SK-N-SH (cell line): ENCODE results near the gene OR5A1. TPM values are rescaled to one million over a fixed set of nuclear protein-coding genes. Genes with fewer than 3 reads are reported as not detected.

Experiments
- CTCF ChIA-PET: fragments of 300-600, 350-600 bp; formaldehyde crosslinking; extraction: SDS; loops from one replicate; lab custom pipeline; 2021; lab: Yijun Ruan, JAX
- POLR2A ChIA-PET: fragments of 350-600 bp; sonication (Branson Sonifier 250); formaldehyde crosslinking; extraction: SDS; loops from one replicate; lab custom pipeline; 2020; ENCODE audit warnings: antibody characterized with exemption, inconsistent platforms; lab: Yijun Ruan, JAX
- DNase-seq: peaks from one replicate; pipeline ENCODE4 v3.0.0; 2012
- H2AFZ ChIP-seq: fragments of 200-600 bp; sonication (generic); 2 replicates; pipeline ENCODE4 v1.8.1; 2016; ENCODE audit warnings: antibody characterized with exemption, mild to moderate bottlenecking, low read depth
- H3F3A ChIP-seq: fragments of 200-600 bp; sonication (generic); replicated peaks from 2 replicates; pipeline ENCODE3; 2016; ENCODE audit warnings: antibody characterized with exemption, mild to moderate bottlenecking; ENCODE audit not compliant: insufficient read depth
- H3K27ac ChIP-seq, 2 experiments: fragments of 200-500 bp in 1 of 2; fragments of 200-600 bp in 1 of 2; sonication (Bioruptor generic) in 1 of 2; sonication (generic), shearing (Covaris generic) in 1 of 2; 2 replicates each; pipeline versions ENCODE4 v1.5.1 to v1.6.1; 2014 to 2016; ENCODE audit warnings: low read depth in 2 of 2, inconsistent platforms in 1 of 2, low read length in 1 of 2, mild to moderate bottlenecking in 1 of 2, mixed read lengths in 1 of 2
- H3K27me3 ChIP-seq: fragments of 200-600 bp; sonication (generic), shearing (Covaris generic); 2 replicates; pipeline ENCODE4 v1.6.1; 2016; ENCODE audit warnings: mixed run types; ENCODE audit not compliant: insufficient read depth
- H3K36me3 ChIP-seq, 2 experiments: fragments of 200-500 bp in 1 of 2; fragments of 200-600 bp in 1 of 2; sonication (Bioruptor generic) in 1 of 2; sonication (generic) in 1 of 2; replicated peaks in 1 of 2; 2 replicates each; pipeline versions ENCODE3 to v1.5.1; 2014 to 2016; ENCODE audit warnings: low read length in 1 of 2, mild to moderate bottlenecking in 1 of 2; ENCODE audit not compliant: insufficient read depth in 2 of 2, control insufficient read depth in 1 of 2
- H3K4me1 ChIP-seq, 2 experiments: fragments of 200-500 bp in 1 of 2; fragments of 200-600 bp in 1 of 2; sonication (Bioruptor generic) in 1 of 2; sonication (generic), shearing (Covaris generic) in 1 of 2; 2 replicates each; pipeline versions ENCODE4 v1.5.1 to v1.6.1; 2014 to 2016; ENCODE audit warnings: low read depth in 1 of 2, low read length in 1 of 2, mixed run types in 1 of 2; ENCODE audit not compliant: insufficient read depth in 2 of 2, control insufficient read depth in 1 of 2
- H3K4me2 ChIP-seq: fragments of 200-600 bp; sonication (generic), shearing (Covaris generic); 2 replicates; pipeline ENCODE4 v1.6.1; 2017; ENCODE audit warnings: mixed run types
- H3K4me3 ChIP-seq, 2 experiments: fragments of 200-500 bp in 1 of 2; fragments of 200-600 bp in 1 of 2; sonication (Bioruptor generic) in 1 of 2; sonication (generic), shearing (Covaris generic) in 1 of 2; 2 replicates each; pipeline versions ENCODE4 v1.5.1 to v1.8.1; 2014 to 2016; ENCODE audit warnings: low read depth in 2 of 2, inconsistent platforms in 1 of 2, low read length in 1 of 2, mild to moderate bottlenecking in 1 of 2, mixed read lengths in 1 of 2, moderate library complexity in 1 of 2
- H3K79me2 ChIP-seq: fragments of 200-600 bp; sonication (generic); 2 replicates; pipeline ENCODE4 v1.8.1; 2017; ENCODE audit warnings: mild to moderate bottlenecking; ENCODE audit not compliant: insufficient read depth
- H3K9ac ChIP-seq: fragments of 200-600 bp; sonication (generic); 2 replicates; pipeline ENCODE4 v1.6.1; 2017; ENCODE audit warnings: mixed run types
- H3K9me2 ChIP-seq: fragments of 200-600 bp; sonication (generic); 2 replicates; pipeline ENCODE4 v1.6.1; 2017; ENCODE audit warnings: mixed run types
- H3K9me3 ChIP-seq: fragments of 200-600 bp; sonication (generic); 2 replicates; pipeline ENCODE4 v1.6.1; 2017; ENCODE audit warnings: mixed run types, mild to moderate bottlenecking, moderate library complexity
- H4K20me1 ChIP-seq: fragments of 200-600 bp; sonication (generic); 2 replicates; pipeline ENCODE4 v1.6.1; 2017; ENCODE audit warnings: mild to moderate bottlenecking, mixed run types; ENCODE audit not compliant: insufficient read depth
- FOXJ3 ChIP-seq: sonication (generic); formaldehyde crosslinking; IDR thresholded peaks from 2 replicates; pipeline ENCODE4 v1.5.1; 2020; ENCODE audit warnings: mild to moderate bottlenecking, missing genetic modification reagents
- FOXM1 ChIP-seq: IDR thresholded peaks from 2 replicates; pipeline ENCODE4 v1.4.0; 2012; ENCODE audit warnings: low read depth, mild to moderate bottlenecking
- GATA2 ChIP-seq: sonication (generic); formaldehyde crosslinking; IDR thresholded peaks from 2 replicates; pipeline ENCODE4 v1.5.0; 2020; ENCODE audit warnings: mild to moderate bottlenecking, missing genetic modification reagents
- JUND ChIP-seq: IDR thresholded peaks from 2 replicates; pipeline ENCODE4 v1.4.0; 2012
- MAX ChIP-seq: IDR thresholded peaks from 2 replicates; pipeline ENCODE4 v1.4.0; 2012; ENCODE audit warnings: low read depth
- REST ChIP-seq: IDR thresholded peaks from 2 replicates; pipeline ENCODE4 v1.6.1; 2012; ENCODE audit warnings: mild to moderate bottlenecking, low read depth, low read length, moderate library complexity
- SIN3A ChIP-seq: IDR thresholded peaks from 2 replicates; pipeline ENCODE4 v1.6.1; 2012; ENCODE audit warnings: low read depth, mild to moderate bottlenecking, low read length, moderate library complexity, borderline replicate concordance
- TAF1 ChIP-seq: IDR thresholded peaks from 2 replicates; pipeline ENCODE4 v1.6.1; 2012; ENCODE audit warnings: low read depth, mild to moderate bottlenecking, low read length, moderate library complexity, borderline replicate concordance
- TCF12 ChIP-seq: IDR thresholded peaks from 2 replicates; pipeline ENCODE4 v1.4.0; 2012
- TEAD4 ChIP-seq: IDR thresholded peaks from 2 replicates; pipeline ENCODE4 v1.4.0; 2012; ENCODE audit warnings: mild to moderate bottlenecking, borderline replicate concordance; ENCODE audit not compliant: insufficient read depth
- USF2 ChIP-seq: fragments of 150-350 bp; IDR thresholded peaks from 2 replicates; pipeline ENCODE4 v1.6.1; 2017; ENCODE audit warnings: antibody characterized with exemption, low read length, low read depth, borderline replicate concordance
- WGBS: methylation state at CpG from one replicate; pipeline ENCODE4 v1.1.6; 2017; ENCODE audit warnings: low lambda C conversion rate; 5-methylcytosine and 5-hydroxymethylcytosine counted together
- polyA plus RNA-seq, 3 experiments: library from polyadenylated mRNA; depleted of rRNA; stranded (reverse); fragments of >200 nt; gene quantifications; 2 replicates each; pipeline ENCODE4 v1.2.3, GENCODE V29; 2012

The OR5A1 gene
- polyA plus RNA-seq, 1 of the 3 experiments (the other 2 are of a cell fraction), result not detected

- no peaks in the 10 kb centered on the region for H4K20me1 ChIP-seq
These were observed 21.2 kb upstream of the OR5A1 start for GRCh38 chr11:59415111-59415510.

More at GRCh38 chr11:59415111-59415510, 21.2 kb upstream of the OR5A1 start:
- no peaks in the 10 kb centered on the region for H3K9me2 ChIP-seq
- H3K9ac ChIP-seq, result no peak overlapping the region
- no peak for DNase-seq
- no peak for TF ChIP-seq REST
- TF ChIP-seq FOXM1, result no peak
- no peak for TF ChIP-seq GATA2 (CRISPR knock-in tag)
- no peak for TF ChIP-seq TCF12
- no peak for TF ChIP-seq SIN3A
- TF ChIP-seq FOXJ3 (CRISPR knock-in tag), result no peak
- no peak for TF ChIP-seq USF2
- no peak for TF ChIP-seq TEAD4
- no peak for TF ChIP-seq JUND
- no peak for TF ChIP-seq TAF1
- no peak for TF ChIP-seq MAX
- no peak overlapping the region for H3K27ac ChIP-seq
- no peak overlapping the region for H3K4me2 ChIP-seq
- ChIA-PET POLR2A (no interaction called here), CTCF (no interaction called here)
- H3K27me3 ChIP-seq, result no peaks in the 10 kb centered on the region
- no peak overlapping the region for H3K4me3 ChIP-seq
- no peaks in the 10 kb centered on the region for H3K9me3 ChIP-seq
- no peak overlapping the region for H2AFZ ChIP-seq
- H3K36me3 ChIP-seq, result no peaks in the 10 kb centered on the region
- H3K4me1 ChIP-seq, result no peaks in the 10 kb centered on the region
- 0% methylated on average over 1 of the region's 1 CpG for WGBS
- no peaks in the 10 kb centered on the region for H3K79me2 ChIP-seq
- no peaks in the 10 kb centered on the region for H3F3A ChIP-seq
